Stimulated activated CD8-positive, alpha-beta memory T cell treated with anti-CD3 and anti-CD28 coated beads, Interleukin-2, amount 100 ng/mL, for 1 hour (primary cell): ENCODE measurements around the gene METTL16.
"Not testable (repeated sequence)": the region's sequence is repeated elsewhere in the genome, so short reads cannot be mapped to it uniquely, and the experiment has no call there.

Source experiments
- DNase-seq, 2 donors: peaks; one replicate each; pipeline ENCODE4 v3.0.0-alpha.2; 2020; ENCODE audit warnings: low read depth in 2 of 2

The METTL16 gene

DNA sequence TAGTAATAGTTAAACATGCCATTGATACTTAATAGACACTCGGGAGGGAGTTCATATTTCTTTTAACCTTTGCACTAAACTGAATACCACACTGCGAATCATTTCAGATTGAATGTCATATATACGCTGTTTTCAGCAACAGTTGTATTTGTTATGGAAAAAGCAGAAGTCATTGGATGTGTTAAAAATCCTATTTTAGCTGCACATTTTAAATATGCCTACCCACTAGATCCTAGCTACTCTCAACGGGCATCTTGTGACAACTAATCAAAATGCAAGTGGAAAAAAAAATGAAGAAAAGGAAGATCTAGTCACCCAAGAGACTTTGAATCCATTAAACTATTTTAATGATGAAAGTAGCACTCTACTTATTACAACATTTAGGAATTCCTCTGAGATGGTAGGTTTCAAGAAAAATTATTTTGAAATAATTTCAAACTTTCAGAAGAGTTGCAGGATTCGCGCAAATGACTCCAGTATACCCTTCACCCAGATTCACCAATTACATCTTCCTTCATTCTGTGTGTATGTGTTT is 59.4 kb downstream of the METTL16 start:
- DNase-seq: no peak

DNA sequence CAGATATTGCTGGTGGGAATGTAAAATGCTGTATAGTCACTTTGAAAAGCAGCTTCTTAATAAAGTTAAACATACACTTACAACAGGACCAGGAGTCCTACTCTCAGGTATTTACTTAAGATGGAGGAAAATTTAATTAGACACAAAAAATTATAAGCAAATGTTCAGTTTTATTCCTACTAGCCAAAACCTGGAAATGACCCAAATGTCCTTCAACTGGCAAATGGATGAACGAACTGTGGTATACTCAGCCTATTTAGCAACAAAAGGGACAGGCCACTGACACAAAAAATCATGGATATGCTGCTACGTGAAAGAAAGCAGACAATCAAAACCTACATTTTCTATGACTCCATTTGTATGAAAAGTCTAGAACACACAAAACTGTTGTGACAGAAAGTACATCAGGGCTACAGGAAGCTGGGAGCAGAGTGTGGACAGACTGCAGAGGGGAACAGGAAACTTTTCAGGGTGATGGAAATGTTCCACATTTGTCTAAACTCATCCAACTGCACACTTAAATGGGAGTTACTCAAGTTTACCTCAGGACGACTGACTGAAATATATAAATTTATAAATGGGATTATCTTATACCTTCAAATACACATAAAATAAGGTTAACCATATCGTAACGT is 61.6 kb downstream of the METTL16 start:
- no peak for DNase-seq

DNA sequence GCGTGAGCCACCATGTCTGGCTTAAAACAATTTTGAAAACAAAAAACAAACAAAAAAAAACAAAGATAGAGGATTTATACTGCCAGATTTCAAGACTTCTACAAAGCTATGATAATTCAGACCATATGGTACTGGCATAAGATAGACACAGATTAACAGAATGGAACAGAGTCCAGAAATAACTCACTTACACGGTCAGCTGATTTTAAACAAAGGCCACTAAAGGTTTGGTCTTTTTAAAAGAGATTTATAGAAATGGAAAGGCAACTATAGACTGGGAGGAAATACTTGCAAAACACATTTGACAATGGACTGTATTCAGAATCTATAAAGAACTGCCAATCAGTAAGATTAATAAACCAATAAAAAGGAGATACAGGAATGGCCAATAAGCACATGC is 62.2 kb downstream of the METTL16 start:
- DNase-seq: no peak

DNA sequence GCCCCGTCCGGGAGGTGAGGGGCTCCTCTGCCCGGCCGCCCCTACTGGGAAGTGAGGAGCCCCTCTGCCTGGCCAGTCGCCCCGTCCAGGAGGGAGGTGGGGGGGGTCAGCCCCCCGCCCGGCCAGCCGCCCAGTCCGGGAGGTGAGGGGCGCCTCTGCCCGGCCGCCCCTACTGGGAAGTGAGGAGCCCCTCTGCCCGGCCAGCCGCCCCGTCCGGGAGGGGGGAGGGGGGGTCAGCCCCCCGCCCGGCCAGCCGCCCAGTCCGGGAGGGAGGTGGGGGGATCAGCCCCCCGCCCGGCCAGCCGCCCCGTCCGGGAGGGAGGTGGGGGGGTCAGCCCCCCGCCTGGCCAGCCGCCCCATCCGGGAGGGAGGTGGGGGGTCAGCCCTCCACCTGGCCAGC is 64.2 kb downstream of the METTL16 start:
- DNase-seq: not testable (repeated sequence)

DNA sequence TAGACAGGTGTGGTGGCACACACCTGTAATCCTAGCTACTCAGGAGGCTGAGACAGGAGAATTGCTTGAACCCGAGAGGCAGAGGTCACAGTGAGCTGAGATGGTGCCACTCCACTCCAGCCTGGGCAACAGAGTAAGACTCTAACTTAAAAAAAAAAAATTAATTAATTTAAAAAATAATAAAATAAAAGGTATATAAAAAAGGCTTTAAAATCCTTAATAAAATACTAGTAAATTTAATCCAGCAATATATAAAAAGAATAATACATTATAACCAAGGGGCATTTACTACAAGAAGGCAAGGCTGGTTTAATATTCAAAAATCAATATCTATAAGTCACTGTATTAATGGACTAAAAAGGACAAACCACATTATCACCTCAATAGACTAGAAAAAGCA is 66.0 kb downstream of the METTL16 start:
- DNase-seq: no peak

DNA sequence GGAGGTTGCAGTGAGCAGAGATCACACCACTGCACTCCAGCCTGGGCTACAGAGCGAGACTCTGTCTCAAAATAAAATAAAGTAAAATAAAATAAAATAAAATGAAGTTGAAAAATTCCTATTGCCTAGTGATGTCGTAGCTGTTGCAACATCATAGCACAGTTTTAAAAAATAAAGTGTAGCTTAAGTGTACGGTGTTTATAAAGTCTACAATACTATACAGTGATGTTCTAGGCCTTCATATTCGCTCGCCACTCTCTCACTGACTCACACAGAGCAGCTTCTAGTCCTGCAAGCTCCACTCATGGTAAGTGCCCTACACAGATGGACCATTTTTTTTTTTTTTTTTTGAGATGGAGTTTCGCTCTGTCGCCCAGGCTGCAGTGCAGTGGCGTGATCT is 67.3 kb downstream of the METTL16 start:
- DNase-seq: no peak

DNA sequence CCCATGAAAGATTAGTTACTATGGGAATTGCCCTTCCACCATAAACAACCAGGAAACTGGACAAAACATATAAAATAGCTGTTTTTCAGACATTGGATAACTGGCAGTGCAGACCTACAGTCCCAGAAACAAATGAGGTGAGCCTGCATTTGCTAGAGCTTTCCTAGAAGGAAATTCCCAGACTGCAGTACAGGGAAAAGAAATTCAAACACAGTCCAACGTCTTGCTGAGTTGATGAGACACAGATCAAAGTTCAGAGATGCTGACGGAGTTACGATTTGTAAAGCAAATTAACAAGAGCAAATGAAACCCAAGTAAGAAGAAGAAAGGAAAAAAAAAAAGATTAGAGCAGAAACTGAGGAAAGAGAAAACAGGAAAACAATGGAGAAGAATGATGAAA is 69.5 kb downstream of the METTL16 start:
- no peak for DNase-seq

DNA sequence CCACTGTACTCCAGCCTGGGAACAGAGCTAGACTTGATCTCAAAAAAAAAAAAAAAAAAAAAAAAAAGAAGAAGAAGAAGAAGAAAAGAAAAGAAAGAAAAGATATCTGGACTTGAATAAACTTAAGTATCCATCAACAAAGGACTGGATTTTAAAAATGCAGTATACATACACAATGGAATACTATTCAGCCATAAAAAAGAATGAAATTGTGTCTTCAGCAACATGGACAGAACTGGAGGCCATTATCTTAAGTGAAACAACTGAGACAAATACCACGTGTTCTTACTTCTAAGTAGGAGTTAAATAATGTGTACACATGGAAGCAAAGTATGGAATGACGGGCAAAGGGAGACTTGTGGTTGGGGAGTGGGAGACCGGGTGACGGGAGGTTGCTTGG is 70.8 kb downstream of the METTL16 start:
- DNase-seq: no peak

DNA sequence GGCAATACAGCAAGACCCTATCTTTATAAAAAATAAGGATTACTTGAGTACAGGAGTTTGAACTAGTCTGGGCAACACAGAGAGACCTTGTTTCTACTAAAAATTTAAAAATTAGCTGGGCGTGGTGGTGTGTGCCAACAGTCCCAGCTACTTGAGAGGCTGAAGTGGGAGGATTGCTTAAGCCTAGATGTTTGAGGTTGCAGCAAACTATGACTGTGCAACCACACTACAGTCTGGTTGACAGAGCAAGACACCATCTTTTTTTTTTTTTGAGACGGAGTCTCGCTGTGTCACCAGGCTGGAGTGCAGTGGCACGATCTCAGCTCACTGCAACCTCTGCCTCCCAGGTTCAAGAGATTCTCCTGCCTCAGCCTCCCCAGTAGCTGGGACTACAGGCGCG is 71.7 kb downstream of the METTL16 start:
- not testable (repeated sequence) for DNase-seq

DNA sequence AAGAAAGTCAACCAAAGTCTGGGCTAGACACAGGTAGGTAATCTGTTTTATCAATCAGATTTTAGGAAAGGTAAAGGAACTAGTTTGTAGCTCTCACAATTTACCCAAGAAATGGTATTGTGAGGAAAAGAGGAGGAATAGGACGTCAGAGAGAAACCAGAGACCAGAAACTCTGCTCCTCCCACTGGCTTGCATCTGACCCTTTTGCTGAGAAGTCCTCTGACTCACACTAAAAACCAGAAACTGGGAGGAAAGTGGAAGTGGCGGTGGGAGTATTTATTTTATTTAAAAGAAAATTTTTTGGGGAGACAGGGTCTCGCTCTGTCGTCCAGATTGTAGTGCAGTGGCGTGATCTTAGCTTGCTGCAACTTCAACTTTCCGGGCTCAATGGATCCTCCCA is 72.9 kb downstream of the METTL16 start:
- DNase-seq: no peak

DNA sequence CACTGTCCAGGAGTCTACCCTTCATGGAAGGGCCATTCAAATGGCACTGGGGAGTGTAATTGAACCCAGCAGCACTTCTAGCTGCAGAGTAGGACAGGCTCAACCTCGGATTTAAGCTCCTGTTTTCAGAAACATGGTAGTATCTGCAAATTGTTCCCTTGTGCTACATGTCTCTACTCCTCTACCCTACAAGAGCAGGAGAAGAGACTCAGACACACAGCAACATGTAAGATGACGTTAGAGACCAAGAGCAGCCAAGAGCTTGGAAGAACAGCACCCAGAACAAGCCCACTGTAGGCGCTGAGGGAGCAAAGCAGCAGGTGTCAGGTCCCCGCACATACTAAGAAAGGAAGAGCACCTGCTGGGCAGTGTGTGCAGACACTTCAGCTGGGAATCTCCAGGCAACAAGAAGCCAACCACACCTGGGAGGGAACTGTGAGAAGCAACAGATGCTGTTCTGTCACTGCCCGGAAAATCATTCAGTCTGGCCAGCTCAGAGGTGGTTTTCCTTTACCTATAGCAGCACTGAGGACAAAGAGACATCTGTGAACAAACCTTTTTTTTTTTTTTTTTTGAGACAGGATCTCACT is 75.3 kb downstream of the METTL16 start:
- DNase-seq: no peak

DNA sequence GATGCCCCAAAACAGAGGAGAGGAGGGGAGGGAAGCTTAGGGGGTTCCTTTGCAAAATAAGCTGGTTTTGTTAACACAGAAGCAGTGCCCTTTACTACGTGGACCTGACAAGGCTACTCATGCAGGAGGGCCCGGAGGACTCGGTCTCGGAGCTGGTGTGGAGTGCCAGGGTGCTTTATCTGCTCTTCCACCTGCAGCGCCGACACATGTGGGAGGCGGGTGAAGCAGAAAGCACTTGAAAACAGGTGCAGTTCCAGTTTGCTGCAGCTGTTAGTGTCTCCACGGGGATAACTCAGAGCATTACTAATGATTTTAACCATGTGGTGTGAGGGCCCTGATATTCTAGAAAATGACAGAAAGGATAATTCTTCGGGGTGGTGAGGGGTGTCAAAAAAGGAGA is 75.8 kb downstream of the METTL16 start:
- no peak for DNase-seq

DNA sequence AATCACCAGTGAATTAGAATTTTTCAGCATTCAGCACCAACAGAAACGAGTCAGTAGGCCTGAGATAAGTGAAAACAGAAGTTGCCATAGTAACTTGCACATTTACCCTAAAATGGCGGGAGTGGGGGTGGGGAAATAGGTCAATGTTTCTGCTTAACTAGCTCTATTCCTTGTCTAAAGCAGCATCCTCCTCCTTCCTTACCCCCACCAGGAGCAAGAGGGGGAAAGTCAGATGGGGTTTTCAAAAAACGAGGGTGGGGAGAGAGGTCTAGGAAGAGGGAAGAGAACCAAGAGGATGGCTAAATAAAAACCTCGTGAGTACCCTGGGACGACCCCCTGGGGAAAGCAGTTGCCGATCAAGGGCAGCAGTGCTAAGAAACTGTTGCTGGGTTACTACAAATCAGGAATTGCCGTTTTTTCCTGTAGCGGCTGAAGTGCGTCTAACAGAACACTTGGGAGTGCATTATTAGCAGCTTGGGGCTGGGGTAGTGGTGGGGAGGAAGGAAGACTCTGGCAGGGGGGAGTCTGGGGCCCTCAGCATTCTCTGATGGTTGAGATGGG is 76.4 kb downstream of the METTL16 start:
- DNase-seq: no peak

DNA sequence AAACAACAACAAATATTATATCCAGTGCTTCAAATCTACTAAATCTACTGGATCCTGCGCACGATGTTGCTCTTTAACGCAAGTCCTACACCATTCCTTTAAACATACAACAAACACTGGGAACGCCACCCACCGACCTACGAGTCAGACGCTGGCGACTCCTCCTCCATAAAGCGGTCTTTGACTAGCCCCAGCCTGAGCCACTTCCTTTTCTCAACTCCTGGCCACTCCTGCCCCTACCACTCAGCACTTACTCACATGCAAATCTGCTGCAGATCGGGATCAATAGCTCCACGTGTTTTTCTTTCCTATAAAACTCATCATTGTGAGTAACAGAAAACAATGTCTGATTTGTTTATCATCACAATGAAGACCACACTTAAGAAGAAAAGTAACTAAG is 78.0 kb downstream of the METTL16 start:
- DNase-seq: no peak

DNA sequence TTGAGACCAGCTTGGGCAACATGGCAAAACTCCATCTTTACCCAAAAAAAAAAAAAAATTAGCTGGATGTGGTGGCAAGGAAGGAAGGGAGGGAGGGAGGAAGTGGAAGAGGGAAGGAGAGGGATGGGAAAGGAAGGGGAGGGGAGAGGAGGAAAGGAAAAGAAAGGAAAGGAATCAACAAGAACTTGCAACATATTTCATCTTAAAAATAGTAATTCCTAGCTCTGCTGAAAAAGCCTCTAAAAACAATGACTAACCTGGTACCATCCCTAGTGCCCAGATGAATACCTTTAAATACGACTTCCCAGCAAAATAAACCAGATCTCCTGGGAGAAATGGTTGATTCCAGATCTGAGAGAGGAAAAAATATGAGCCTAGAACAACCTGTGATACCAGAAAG is 83.8 kb downstream of the METTL16 start:
- DNase-seq: no peak

DNA sequence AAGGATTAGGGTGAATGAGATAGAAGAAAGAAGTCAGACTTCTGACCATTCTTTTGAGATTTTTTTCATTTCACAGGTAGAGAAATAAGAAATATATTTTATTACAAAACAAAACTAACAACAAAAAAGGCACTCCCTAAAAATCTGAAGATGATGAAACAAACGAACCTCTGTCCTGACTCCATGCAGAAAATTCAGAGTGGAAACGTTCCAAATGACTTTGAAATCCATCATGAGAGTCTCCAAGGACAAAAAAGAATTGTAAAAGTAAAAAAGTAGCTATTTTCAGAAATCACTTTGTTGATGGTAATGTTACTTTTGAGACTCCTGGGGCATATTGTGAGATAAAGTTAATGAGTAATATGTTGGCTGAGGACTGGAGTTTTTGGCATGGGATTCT is 84.5 kb downstream of the METTL16 start:
- no peak for DNase-seq

DNA sequence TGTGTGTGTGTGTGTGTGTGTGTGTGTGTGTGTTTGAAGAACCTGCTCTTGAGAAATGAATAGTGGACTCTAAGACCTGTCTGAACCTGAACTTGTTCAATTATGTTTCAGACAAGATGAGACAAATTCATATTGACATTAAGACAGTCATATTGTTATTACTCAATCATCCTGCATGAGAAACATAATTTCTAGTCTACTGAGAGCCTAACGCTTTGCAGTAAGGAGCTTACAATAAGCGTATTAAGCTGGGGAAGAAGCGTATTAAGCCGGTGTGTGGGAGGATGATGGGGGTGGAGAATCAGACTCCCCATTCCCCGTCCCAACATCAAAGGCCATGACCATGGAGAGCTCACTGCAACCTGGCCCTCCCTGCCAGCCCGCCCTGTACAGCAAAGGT is 88.4 kb downstream of the METTL16 start:
- DNase-seq: no peak

DNA sequence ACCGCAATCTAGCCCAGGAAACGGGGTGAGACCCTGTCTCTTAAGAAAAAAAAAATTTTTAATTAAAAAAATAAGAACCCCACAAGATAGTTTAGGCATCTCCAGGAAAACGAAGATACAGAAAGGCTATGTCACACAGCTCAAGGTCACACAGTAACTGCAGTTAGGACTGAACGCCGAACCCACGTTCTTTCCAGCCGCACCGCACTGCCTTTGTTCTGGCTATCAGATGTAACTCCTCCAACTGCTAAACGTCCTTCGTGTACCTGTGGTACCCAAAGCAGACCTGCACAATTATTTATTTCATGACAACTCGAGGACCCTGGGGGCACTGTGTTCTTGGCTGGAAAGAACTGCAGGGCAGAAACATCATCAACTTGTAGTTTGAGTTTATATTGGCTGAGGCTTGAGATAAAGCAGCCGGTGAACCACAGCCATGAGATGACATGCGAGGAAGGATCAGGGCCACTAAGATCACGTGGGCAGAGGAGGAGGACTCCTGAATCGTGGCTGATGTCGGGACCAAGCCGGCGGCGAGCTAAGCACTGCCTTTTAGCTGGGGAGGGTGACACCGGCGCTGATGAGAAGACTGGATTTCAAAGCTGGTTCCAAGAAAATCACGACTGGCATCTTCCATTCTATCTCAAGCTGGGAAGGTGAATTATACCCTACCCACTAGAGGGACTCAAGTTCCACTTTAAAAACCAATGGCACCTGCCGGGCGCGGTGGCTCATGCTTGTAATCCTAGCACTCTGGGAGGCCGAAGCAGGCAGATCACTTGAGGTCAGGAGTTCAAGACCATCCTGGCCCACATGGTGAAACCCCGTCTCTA is 90.2 kb downstream of the METTL16 start:
- no peak for DNase-seq

DNA sequence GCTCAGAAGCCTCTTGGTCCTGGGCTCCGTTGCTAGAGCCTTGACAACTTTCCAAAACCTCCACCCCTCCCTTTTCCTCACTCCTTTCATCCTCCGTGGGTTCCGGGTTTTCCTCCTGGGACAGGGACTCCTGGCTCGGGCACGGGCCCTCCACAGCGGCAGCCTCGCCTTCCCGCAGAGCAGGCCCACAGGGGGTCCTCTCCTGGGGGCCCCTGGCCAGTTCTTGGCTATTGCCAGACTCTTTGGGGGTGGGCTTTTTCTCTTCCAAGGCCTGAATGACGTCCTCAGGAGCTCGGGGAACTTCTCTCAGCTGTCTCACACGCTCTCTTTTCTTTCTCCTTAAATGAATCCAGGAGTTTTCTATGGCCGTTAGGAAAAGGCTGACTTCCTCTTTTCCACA is 91.5 kb downstream of the METTL16 start:
- no peak for DNase-seq

DNA sequence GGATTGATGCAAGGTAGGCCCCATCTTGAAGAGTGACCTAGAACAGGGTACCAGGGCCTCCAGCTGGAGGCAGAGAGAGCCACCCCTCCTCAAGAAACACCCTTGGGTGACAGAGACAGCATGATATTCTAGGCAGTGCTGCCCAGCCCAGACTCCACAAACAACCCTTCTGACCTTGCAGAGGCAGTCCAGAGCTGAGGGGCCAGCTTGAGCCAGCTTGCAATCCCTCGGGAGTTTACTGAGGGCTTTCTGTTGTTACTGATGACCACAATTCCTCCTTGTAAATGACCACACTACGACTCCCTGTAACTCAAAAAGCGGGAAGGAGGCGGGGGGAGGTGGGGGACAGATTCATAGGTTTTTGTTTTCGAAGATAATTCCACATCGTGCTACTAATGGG is 92.2 kb downstream of the METTL16 start:
- DNase-seq: no peak

DNA sequence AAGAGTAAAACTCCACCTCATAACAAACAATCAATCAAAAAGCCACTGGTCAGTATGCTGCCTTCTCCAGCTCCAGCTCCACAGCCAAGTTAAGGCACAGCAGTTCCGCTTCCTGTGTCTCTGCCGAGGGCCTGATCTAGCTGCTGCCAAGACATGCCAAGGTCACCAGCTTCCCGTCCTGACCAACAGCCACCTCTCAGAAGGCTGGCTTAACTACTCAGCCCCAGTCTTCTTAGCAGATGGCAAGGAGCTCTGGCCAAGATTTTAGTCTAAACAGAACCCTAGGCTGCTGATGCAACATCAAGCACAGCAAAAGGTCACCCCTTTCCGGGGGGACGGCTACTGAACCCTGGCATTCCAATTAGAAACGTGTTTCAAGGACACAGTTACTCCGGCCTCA is 93.1 kb downstream of the METTL16 start:
- DNase-seq: no peak

DNA sequence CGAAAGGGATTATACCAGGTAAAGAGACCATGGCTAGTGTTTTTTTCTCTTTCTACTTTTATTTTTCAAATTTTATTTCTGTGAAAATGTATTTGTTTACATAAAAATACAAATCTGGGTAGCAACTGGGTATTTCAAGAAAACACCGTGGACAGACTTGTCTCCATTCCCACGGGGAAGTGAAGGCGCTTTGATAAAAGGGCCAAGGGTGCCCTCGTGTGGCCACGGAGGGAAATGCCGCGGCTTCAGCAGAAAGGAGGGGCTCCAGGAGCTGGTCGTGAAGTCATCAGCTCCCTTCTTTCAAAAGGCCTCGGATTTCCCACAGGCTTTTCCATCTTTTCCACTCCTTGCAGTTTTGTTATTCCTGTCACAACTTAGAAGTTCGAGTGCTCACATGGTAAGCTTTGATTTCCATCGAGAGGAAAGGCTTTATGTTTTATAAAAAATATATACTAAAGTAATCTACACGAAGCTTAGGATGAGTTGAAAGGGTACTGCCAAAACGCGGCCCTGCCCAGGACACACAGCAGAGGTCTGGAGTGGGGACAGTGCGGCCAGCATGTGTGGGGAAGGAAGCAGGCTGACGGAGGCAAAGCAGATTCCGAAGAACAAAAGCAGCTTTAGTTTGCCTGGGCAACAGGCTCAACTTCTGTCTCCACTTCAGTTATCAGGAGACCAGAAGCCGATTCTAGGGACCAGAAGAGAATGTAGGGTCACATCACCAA is 95.5 kb downstream of the METTL16 start:
- peak; percentile 74 to 87 for DNase-seq
